Fibroblast of the aortic adventitia (primary cell): ENCODE measurements around the gene TAPBP. TPM values are rescaled to one million over a fixed set of nuclear protein-coding genes. Genes with fewer than 3 reads are reported as not detected.

Experiments used
- DNase-seq: peaks from one replicate; pipeline ENCODE4 v3.0.0-alpha.2; 2010; ENCODE audit warnings: low read depth
- H3K4me3 ChIP-seq: 2 replicates; pipeline ENCODE4 v1.5.1; 2011; ENCODE audit warnings: low read depth, mild to moderate bottlenecking, control low read depth, low read length, moderate library complexity
- CTCF ChIP-seq: IDR thresholded peaks from 2 replicates; pipeline ENCODE4 v1.5.1; 2011; ENCODE audit warnings: mild to moderate bottlenecking, low read length, control low read depth, inconsistent platforms; ENCODE audit not compliant: insufficient read depth
- total RNA-seq: library from RNA; depleted of rRNA; stranded (reverse); fragments of >200 nt; gene quantifications from 2 replicates; pipeline ENCODE4 v1.2.3, GENCODE V29; 2012; ENCODE audit warnings: low replicate concordance

TAPBP gene
- total RNA-seq, 1 donor, result 50.2 TPM

- no peak for DNase-seq
- no peak for TF ChIP-seq CTCF
- H3K4me3 ChIP-seq, result peak overlapping the region; percentile 75
Measured at GRCh38 chr6:33296797-33297405, 17.0 kb downstream of the TAPBP start.

GRCh38 chr6:33295621-33296369 is 18.1 kb downstream of the TAPBP start:
- no peak for DNase-seq
- no peak for TF ChIP-seq CTCF
- H3K4me3 ChIP-seq, result no peak overlapping the region

GRCh38 chr6:33294086-33294823 is 19.6 kb downstream of the TAPBP start:
- TF ChIP-seq CTCF, result no peak
- H3K4me3 ChIP-seq, result no peak overlapping the region
- no peak for DNase-seq

- H3K4me3 ChIP-seq, result no peak overlapping the region
- no peak for DNase-seq
- no peak for TF ChIP-seq CTCF
Measured at GRCh38 chr6:33292996-33293682, 20.7 kb downstream of the TAPBP start.

- no peak for DNase-seq
- H3K4me3 ChIP-seq, result peak overlapping the region; percentile 94
- no peak for TF ChIP-seq CTCF
Measured at GRCh38 chr6:33290459-33290858, 23.4 kb downstream of the TAPBP start.

- H3K4me3 ChIP-seq, result peak overlapping the region; percentile 94
- no peak for TF ChIP-seq CTCF
- no peak for DNase-seq
Measured at GRCh38 chr6:33289784-33290315, 24.0 kb downstream of the TAPBP start.
